Esophagus muscularis mucosa (tissue), 4 donors: ENCODE data around the gene TCEANC2. TPM values are rescaled to one million over a fixed set of nuclear protein-coding genes. Genes with fewer than 3 reads are reported as not detected.
A peak's percentile ranks its signal among the peaks of the same experiment; 100 is the strongest.

Source experiments
- DNase-seq: peaks from one replicate; pipeline ENCODE4 v3.0.0-alpha.2; 2017; ENCODE audit errors: extremely low spot score
- H3K27ac ChIP-seq, 4 donors: fragments of 200-600 bp; sonication (generic); replicated peaks in 1 of 4; 1 replicate in 3 of 4; 2 replicates in 1 of 4; pipeline ENCODE4 v1.5.1; 2016 to 2019; ENCODE audit warnings: mild to moderate bottlenecking in 1 of 4
- H3K27me3 ChIP-seq, 4 donors: fragments of 200-600 bp; sonication (generic); one replicate each; pipeline versions ENCODE4 v1.5.1 to v1.6.0; 2016 to 2019
- H3K36me3 ChIP-seq, 4 donors: fragments of 200-600 bp; sonication (generic); one replicate each; pipeline ENCODE4 v1.5.1; 2016 to 2019
- H3K4me1 ChIP-seq, 4 donors: fragments of 200-600 bp; sonication (generic); one replicate each; pipeline ENCODE4 v1.5.1; 2016 to 2019
- H3K4me3 ChIP-seq, 4 donors: fragments of 200-600 bp; sonication (generic); 1 replicate in 2 of 4; 2 replicates in 2 of 4; pipeline ENCODE4 v1.5.1; 2016 to 2019; ENCODE audit warnings: mild to moderate bottlenecking in 4 of 4, moderate library complexity in 1 of 4
- H3K9me3 ChIP-seq, 4 donors: fragments of 200-600 bp; sonication (generic); 1 replicate in 3 of 4; 2 replicates in 1 of 4; pipeline ENCODE4 v1.5.1; 2016 to 2019
- CTCF ChIP-seq, 3 experiments: fragments of 200-600 bp in 2 of 3; fragments of 450-650 bp in 1 of 3; sonication (generic) in 2 of 3; IDR thresholded peaks; one replicate each; pipeline ENCODE4 v1.5.1; 2017 to 2019; ENCODE audit warnings: antibody characterized with exemption in 3 of 3, mild to moderate bottlenecking in 2 of 3, moderate library complexity in 1 of 3
- EP300 ChIP-seq: sonication (generic); formaldehyde crosslinking; IDR thresholded peaks from one replicate; pipeline ENCODE4 v1.6.1; 2017; ENCODE audit warnings: antibody characterized with exemption
- POLR2A ChIP-seq: fragments of 450-650 bp; IDR thresholded peaks from one replicate; pipeline ENCODE4 v1.6.1; 2017; ENCODE audit warnings: antibody characterized with exemption, moderate library complexity, mild to moderate bottlenecking, low read depth
- POLR2AphosphoS5 ChIP-seq, 2 donors: sonication (generic); formaldehyde crosslinking; IDR thresholded peaks; one replicate each; pipeline ENCODE4 v1.6.1; 2017; ENCODE audit warnings: antibody characterized with exemption in 2 of 2
- WGBS: methylation state at CpG from one replicate; pipeline ENCODE4 v1.1.5; 2018; 5-methylcytosine and 5-hydroxymethylcytosine counted together
- intact Hi-C: fragments of 100-400 bp; cut with DNase I; formaldehyde crosslinking; loops from one replicate; pipeline ENCODE4 v1.15.1; 2023
- small RNA-seq, 3 donors: library from RNA; depleted of rRNA; stranded (forward); fragments of <200 nt; gene quantifications; one replicate each; pipeline ENCODE3, GENCODE V24; 2016
- total RNA-seq, 4 donors: library from RNA; depleted of rRNA; stranded (reverse); fragments of >200 nt; gene quantifications; one replicate each; pipeline versions ENCODE4 v1.1.0 to v1.2.1, GENCODE V29; 2016

The TCEANC2 gene
- total RNA-seq, 4 donors from 2014 or later: 4.8 to 8.6 (median 7.1) TPM

- H3K36me3 ChIP-seq: no peaks in the 10 kb centered on the region
- H3K27me3 ChIP-seq: no peaks in the 10 kb centered on the region
- DNase-seq: no peak
- intact Hi-C loops: no loop called here
- TF ChIP-seq EP300 (no peak), POLR2AphosphoS5 (IDR thresholded peaks at IDR 0.05) (no peak), CTCF (IDR thresholded peaks at IDR 0.05) (no peak), POLR2A (no peak)
- H3K4me3 ChIP-seq: no peak overlapping the region
- no peaks in the 10 kb centered on the region for H3K9me3 ChIP-seq
- H3K27ac ChIP-seq: no peak overlapping the region
- WGBS: 92% methylated on average over 5 of the region's 5 CpGs
- H3K4me1 ChIP-seq: peaks cover 0 to 9% (median 4%) of the 10 kb centered on the region in 4 donors
Measured at GRCh38 chr1:54151013-54151412, 97.6 kb downstream of the TCEANC2 start.

GRCh38 chr1:54152696-54153095, 99.3 kb downstream of the TCEANC2 start, which contains the start of gene CDCP2:
CDCP2 (minus strand) TSS chr1:54153000; CDS start chr1:54152922, 78 bp downstream.
- TF ChIP-seq POLR2A (no peak), EP300 (no peak), POLR2AphosphoS5 (IDR thresholded peaks at IDR 0.05) (no peak), CTCF (IDR thresholded peaks at IDR 0.05) (no peak)
- H3K9me3 ChIP-seq: no peaks in the 10 kb centered on the region
- H3K27ac ChIP-seq: peak within 1 kb of the TSS in 1 of 4 donors; percentile 54
- no peaks in the 10 kb centered on the region for H3K36me3 ChIP-seq
- DNase-seq: no peak
- intact Hi-C loops: no loop called here
- peaks cover 0 to 9% (median 4%) of the 10 kb centered on the region in 4 donors for H3K4me1 ChIP-seq
- 94% methylated on average over 4 of the region's 5 CpGs for WGBS
- no peaks in the 10 kb centered on the region for H3K27me3 ChIP-seq
- H3K4me3 ChIP-seq: no peak within 1 kb of the TSS

- peak overlapping the region in 1 of 4 donors; percentile 54 for H3K27ac ChIP-seq
- H3K4me3 ChIP-seq: no peak overlapping the region
- no peaks in the 10 kb centered on the region for H3K36me3 ChIP-seq
- WGBS: 64% methylated on average over 19 of the region's 19 CpGs
- intact Hi-C loops: no loop called here
- TF ChIP-seq POLR2A (no peak), POLR2AphosphoS5 (IDR thresholded peaks at IDR 0.05) (no peak), CTCF (IDR thresholded peaks at IDR 0.05) (no peak), EP300 (no peak)
- no peaks in the 10 kb centered on the region for H3K27me3 ChIP-seq
- H3K9me3 ChIP-seq: no peaks in the 10 kb centered on the region
- H3K4me1 ChIP-seq: peaks cover 0 to 9% (median 4%) of the 10 kb centered on the region in 4 donors
- DNase-seq: no peak
Measured at GRCh38 chr1:54153535-54154439, 100.4 kb downstream of the TCEANC2 start.

Small RNA genes within 50 kb of the gene (small RNA-seq; reads per million reads assigned to genes)
- 0 reads per million in 3 donors for gene AL353898.1
- gene AL353898.2: 0 reads per million in 3 donors

Other genes with a start within 250 kb of the TCEANC2 start
- 1 to 10 TPM; 5.6 to 8.3 (median 8.1) TPM for gene NDC1, start 215.3 kb upstream of the TCEANC2 start, total RNA-seq
- gene YIPF1, start 163.8 kb upstream of the TCEANC2 start, total RNA-seq: 10 to 100 TPM; 16.8 to 21.4 (median 19.7) TPM
- not detected for gene DIO1, start 159.4 kb upstream of the TCEANC2 start, total RNA-seq
- gene IFT25, start 107.9 kb upstream of the TCEANC2 start, total RNA-seq: 10 to 100 TPM; 17.4 to 20.8 (median 17.6) TPM
- gene LRRC42, start 107.3 kb upstream of the TCEANC2 start, total RNA-seq: 10 to 100 TPM; 22.8 to 35.6 (median 28.9) TPM
- not detected for gene LDLRAD1, start 35.4 kb upstream of the TCEANC2 start, total RNA-seq
- gene TMEM59, start 404 bp upstream of the TCEANC2 start, total RNA-seq: 100 to 1,000 TPM; 238 to 334 (median 288) TPM
- under 1 TPM in 3 of 4 donors, not detected in 1; 0.26 to 0.40 (median 0.33) TPM for gene CDCP2, start 99.4 kb downstream of the TCEANC2 start, total RNA-seq
- gene CYB5RL, start 146.4 kb downstream of the TCEANC2 start, total RNA-seq: 1 to 10 TPM; 3.6 to 6.1 (median 3.9) TPM
- gene MRPL37, start 146.6 kb downstream of the TCEANC2 start, total RNA-seq: 10 to 100 TPM; 54.2 to 62.1 (median 58.4) TPM